ENCODE results near the gene SET.

Gene SET

GRCh38 chr9:128675382-128675781, 13.6 kb upstream of the SET start:
- no peak for DNase-seq (ENCODE audit: extremely low read depth, low read depth)
- TF ChIP-seq, protein P1, sequence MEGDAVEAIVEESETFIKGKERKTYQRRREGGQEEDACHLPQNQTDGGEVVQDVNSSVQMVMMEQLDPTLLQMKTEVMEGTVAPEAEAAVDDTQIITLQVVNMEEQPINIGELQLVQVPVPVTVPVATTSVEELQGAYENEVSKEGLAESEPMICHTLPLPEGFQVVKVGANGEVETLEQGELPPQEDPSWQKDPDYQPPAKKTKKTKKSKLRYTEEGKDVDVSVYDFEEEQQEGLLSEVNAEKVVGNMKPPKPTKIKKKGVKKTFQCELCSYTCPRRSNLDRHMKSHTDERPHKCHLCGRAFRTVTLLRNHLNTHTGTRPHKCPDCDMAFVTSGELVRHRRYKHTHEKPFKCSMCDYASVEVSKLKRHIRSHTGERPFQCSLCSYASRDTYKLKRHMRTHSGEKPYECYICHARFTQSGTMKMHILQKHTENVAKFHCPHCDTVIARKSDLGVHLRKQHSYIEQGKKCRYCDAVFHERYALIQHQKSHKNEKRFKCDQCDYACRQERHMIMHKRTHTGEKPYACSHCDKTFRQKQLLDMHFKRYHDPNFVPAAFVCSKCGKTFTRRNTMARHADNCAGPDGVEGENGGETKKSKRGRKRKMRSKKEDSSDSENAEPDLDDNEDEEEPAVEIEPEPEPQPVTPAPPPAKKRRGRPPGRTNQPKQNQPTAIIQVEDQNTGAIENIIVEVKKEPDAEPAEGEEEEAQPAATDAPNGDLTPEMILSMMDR (IDR thresholded peaks at IDR 0.05; ENCODE audit: low read depth, low read length): no peak

GRCh38 chr9:128677794-128678193, 11.2 kb upstream of the SET start:
- TF ChIP-seq, protein P1 (IDR thresholded peaks at IDR 0.05; ENCODE audit: low read depth, low read length): no peak
- DNase-seq (ENCODE audit: extremely low read depth, low read depth): no peak

DNA sequence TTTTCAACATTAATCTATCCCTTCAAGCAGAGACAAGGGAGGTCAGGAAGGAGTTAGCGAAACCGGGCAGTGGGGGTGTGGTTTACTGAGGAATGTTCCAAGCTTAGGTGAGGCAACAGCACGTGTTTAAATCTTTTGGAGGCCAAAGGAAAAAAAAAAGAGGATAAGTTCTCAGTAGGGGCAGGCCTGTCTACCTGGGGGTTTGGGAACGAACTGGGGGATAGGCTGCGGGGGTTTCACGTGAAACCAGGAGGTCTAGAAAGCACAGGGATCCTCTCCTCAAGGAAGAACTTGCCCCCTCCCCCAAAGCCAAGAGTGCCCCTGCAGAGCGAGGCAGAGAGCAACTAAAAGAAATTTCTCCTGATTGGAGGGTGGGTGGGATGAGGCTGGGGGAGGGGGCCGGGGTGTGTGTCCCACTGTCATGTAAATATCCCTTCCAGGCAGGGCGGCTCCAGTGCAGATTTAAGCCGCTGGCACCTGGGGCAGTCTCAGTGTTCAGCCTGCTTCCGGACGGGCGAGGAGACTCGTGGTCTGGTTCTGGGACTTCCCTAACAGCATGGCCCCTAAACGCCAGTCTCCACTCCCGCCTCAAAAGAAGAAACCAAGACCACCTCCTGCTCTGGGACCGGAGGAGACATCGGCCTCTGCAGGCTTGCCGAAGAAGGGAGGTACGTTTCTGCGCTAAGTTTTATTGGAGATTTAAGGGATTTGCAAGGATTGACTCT, 5.5 kb upstream of the SET start:
- TF ChIP-seq, protein P1 (IDR thresholded peaks at IDR 0.05; ENCODE audit: low read depth, low read length): no peak
- DNase-seq (ENCODE audit: extremely low read depth, low read depth): no peak

DNA sequence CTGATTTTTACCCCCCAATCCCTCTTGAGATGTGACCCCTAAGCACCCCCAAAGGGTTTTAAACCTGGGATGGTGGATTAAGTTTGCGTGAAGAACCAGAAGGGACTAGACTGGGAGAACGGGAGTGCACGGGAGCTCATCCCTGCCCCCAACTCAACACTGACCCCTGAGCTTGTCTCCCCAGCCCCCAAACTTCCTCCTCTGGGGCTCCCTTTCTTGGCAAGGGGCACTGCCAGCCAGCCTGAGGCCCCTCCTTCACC, 5.0 kb upstream of the SET start:
- DNase-seq (ENCODE audit: extremely low read depth, low read depth): no peak
- TF ChIP-seq, protein P1 (IDR thresholded peaks at IDR 0.05; ENCODE audit: low read depth, low read length): no peak

DNA sequence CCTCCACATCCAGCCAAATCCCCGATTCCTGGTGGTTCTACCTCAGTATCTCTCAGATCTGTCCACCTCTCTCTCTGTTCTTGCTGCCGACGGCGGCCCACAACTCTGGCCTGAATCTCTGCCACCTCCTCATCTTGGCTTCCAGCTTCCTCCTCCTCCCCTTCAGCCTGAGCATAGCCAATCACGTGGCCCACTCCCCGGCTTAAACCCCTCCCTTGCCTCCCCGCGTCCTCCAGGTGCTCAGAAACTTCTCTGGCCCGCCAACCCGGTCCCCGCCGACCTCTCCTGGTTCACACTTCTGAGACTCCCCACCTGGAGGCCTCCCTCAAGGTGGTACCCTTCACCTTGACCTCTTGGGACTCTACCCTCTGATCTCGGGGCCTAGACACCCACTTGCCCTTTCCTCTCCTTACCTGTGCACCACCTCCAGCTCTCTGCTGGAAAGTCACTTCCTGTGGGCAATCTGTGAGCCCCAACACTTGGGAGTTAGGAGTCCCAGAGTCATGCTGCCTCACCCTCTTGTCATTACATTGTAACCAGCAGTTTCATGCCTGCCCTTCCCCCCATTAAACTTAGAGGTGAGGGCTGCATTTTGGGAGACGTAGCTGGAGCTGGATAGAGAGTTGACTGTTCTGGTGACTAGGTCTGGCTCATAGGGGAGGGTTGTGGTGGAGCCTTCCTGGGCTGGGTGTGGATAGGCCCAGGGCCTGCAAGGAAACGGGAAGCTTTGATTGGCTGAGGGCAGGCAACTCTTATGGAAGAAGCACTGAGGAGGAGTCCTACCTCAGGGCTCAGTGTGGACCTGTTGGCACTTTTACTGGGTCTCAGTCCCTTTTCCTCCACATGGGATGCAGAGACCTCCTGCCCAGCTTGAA, 4.5 kb upstream of the SET start:
- DNase-seq (ENCODE audit: extremely low read depth, low read depth): no peak
- TF ChIP-seq, protein P1 (IDR thresholded peaks at IDR 0.05; ENCODE audit: low read depth, low read length): no peak

- DNase-seq (ENCODE audit: extremely low read depth, low read depth): no peak
- TF ChIP-seq, protein P1 (IDR thresholded peaks at IDR 0.05; ENCODE audit: low read depth, low read length): no peak
These were observed 3.2 kb upstream of the SET start for GRCh38 chr9:128685636-128686489.

Measured in AG09319 (cell line).